Colon (tissue), 2 donors: ENCODE measurements around the gene ADCY3.
"Not testable (repeated sequence)": the region's sequence is repeated elsewhere in the genome, so short reads cannot be mapped to it uniquely, and the experiment has no call there.

Experiments
- FAIRE-seq: peaks from 2 replicates; lab custom pipeline; 2012; peaks lifted over from hg19 to GRCh38; lab: Jason Lieb, UNC
- donor health status: control.
- donor health status: control.

ADCY3 gene

GRCh38 chr2:24809316-24810007 lies 110.6 kb downstream of the ADCY3 start:
- no peak for FAIRE-seq

GRCh38 chr2:24806661-24807036 lies 113.4 kb downstream of the ADCY3 start:
- no peak for FAIRE-seq

GRCh38 chr2:24805811-24806660 lies 114.0 kb downstream of the ADCY3 start:
- FAIRE-seq: not testable (repeated sequence)

GRCh38 chr2:24800487-24800886 lies 119.5 kb downstream of the ADCY3 start:
- not testable (repeated sequence) for FAIRE-seq

GRCh38 chr2:24797644-24798043 lies 122.4 kb downstream of the ADCY3 start:
- no peak for FAIRE-seq

GRCh38 chr2:24793761-24794435 lies 126.1 kb downstream of the ADCY3 start:
- no peak for FAIRE-seq

GRCh38 chr2:24792874-24793760 lies 126.9 kb downstream of the ADCY3 start, which contains the start of the genes CENPO and PTRHD1:
TSS of gene CENPO (plus strand) at chr2:24793425. CDS start at chr2:24793920, 495 bp downstream.
TSS of gene PTRHD1 (minus strand) at chr2:24793391. CDS start at chr2:24793377, 14 bp downstream.
- no peak for FAIRE-seq

- no peak for FAIRE-seq
Observed at GRCh38 chr2:24792542-24792873, 127.5 kb downstream of the ADCY3 start.

- no peak for FAIRE-seq
Observed at GRCh38 chr2:24791452-24791851, 128.6 kb downstream of the ADCY3 start.

GRCh38 chr2:24788816-24789215 lies 131.2 kb downstream of the ADCY3 start:
- no peak for FAIRE-seq

GRCh38 chr2:24787532-24787931 lies 132.5 kb downstream of the ADCY3 start:
- FAIRE-seq: no peak

GRCh38 chr2:24785671-24786321 lies 134.2 kb downstream of the ADCY3 start:
- no peak for FAIRE-seq

GRCh38 chr2:24783641-24784040 lies 136.4 kb downstream of the ADCY3 start:
- no peak for FAIRE-seq

GRCh38 chr2:24779116-24779515 lies 140.9 kb downstream of the ADCY3 start:
- FAIRE-seq: no peak

GRCh38 chr2:24774373-24774772 lies 145.7 kb downstream of the ADCY3 start:
- FAIRE-seq: no peak

- FAIRE-seq: no peak
Observed at GRCh38 chr2:24771764-24772586, 148.1 kb downstream of the ADCY3 start.

- no peak for FAIRE-seq
Observed at GRCh38 chr2:24771061-24771460, 149.0 kb downstream of the ADCY3 start.
